Measurements from ENCODE around the gene TIAM1.

- no peak for TF ChIP-seq EZH2phosphoT487 (conservative IDR thresholded peaks at IDR 0.05; ENCODE audit: low read length)
- TF ChIP-seq, protein P1, sequence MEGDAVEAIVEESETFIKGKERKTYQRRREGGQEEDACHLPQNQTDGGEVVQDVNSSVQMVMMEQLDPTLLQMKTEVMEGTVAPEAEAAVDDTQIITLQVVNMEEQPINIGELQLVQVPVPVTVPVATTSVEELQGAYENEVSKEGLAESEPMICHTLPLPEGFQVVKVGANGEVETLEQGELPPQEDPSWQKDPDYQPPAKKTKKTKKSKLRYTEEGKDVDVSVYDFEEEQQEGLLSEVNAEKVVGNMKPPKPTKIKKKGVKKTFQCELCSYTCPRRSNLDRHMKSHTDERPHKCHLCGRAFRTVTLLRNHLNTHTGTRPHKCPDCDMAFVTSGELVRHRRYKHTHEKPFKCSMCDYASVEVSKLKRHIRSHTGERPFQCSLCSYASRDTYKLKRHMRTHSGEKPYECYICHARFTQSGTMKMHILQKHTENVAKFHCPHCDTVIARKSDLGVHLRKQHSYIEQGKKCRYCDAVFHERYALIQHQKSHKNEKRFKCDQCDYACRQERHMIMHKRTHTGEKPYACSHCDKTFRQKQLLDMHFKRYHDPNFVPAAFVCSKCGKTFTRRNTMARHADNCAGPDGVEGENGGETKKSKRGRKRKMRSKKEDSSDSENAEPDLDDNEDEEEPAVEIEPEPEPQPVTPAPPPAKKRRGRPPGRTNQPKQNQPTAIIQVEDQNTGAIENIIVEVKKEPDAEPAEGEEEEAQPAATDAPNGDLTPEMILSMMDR (IDR thresholded peaks at IDR 0.05; ENCODE audit: insufficient read depth, low read length, poor library complexity, severe bottlenecking) = no peak
Measured at GRCh38 chr21:31173881-31174555, 170.0 kb downstream of the TIAM1 start.

All from SU-DHL-6 (cell line).